Fibroblast of lung (primary cell): Measurements from ENCODE around the gene PCGF2.

Experiments
- CTCF ChIP-seq, 2 donors: IDR thresholded peaks in 1 of 2; conservative IDR thresholded peaks in 1 of 2; 1 replicate in 1 of 2; 2 replicates in 1 of 2; pipeline ENCODE4 v1.5.1; 2011 to 2012; ENCODE audit warnings: low read length in 2 of 2, control low read depth in 1 of 2, inconsistent platforms in 1 of 2, low read depth in 1 of 2, mild to moderate bottlenecking in 1 of 2
- EZH2 ChIP-seq: IDR thresholded peaks from 2 replicates; pipeline ENCODE4 v1.5.1; 2012; ENCODE audit warnings: low read length, control low read depth, mild to moderate bottlenecking; ENCODE audit errors: missing control alignments

DNA sequence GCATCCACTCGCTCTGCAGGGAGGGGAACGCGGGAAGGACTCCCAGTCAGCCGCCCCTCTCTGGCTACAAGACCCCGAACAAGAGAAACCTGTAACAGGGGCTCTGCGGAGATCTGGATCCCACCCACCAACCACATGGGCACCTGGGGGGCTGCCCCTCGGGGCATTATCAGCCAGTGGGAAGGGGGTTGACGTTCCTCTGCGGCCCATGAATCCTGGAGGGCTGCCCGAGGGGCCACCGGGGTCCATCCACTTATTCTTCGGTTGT, 1.8 kb upstream of the PCGF2 start:
- TF ChIP-seq CTCF (conservative IDR thresholded peaks at IDR 0.05 in 1 of 2, IDR thresholded peaks at IDR 0.05 in 1 of 2; ENCODE audit: low read depth in 1 of 2, low read length in 2 of 2) (no peak), EZH2 (no peak)
